ENCODE measurements around the gene SYT2. TPM values are rescaled to one million over a fixed set of nuclear protein-coding genes. Genes with fewer than 3 reads are reported as not detected.

SYT2 gene
- total RNA-seq, 1 experiment from 2014 or later, result not detected

- no TSS peak for BruUV-seq (replicated peaks)
- CTCF ChIA-PET, result no interaction called here
- Mint-ChIP-seq H3K27ac (ENCODE audit: unreplicated experiment) (no peak overlapping the region), H3K27me3 (ENCODE audit: unreplicated experiment) (peaks cover 70% of the 10 kb centered on the region), H3K4me3 (ENCODE audit: low read depth, unreplicated experiment) (no peak overlapping the region), H3K36me3 (ENCODE audit: insufficient read depth, unreplicated experiment) (no peaks in the 10 kb centered on the region), H3K9me3 (ENCODE audit: low read depth, unreplicated experiment) (no peaks in the 10 kb centered on the region), H3K4me1 (ENCODE audit: low read depth, unreplicated experiment) (peaks cover 18% of the 10 kb centered on the region)
- intact Hi-C loops (cut with micrococcal nuclease; ENCODE audit: unreplicated experiment), result no loop called here
- no peak for DNase-seq
- TF ChIP-seq, protein P1, sequence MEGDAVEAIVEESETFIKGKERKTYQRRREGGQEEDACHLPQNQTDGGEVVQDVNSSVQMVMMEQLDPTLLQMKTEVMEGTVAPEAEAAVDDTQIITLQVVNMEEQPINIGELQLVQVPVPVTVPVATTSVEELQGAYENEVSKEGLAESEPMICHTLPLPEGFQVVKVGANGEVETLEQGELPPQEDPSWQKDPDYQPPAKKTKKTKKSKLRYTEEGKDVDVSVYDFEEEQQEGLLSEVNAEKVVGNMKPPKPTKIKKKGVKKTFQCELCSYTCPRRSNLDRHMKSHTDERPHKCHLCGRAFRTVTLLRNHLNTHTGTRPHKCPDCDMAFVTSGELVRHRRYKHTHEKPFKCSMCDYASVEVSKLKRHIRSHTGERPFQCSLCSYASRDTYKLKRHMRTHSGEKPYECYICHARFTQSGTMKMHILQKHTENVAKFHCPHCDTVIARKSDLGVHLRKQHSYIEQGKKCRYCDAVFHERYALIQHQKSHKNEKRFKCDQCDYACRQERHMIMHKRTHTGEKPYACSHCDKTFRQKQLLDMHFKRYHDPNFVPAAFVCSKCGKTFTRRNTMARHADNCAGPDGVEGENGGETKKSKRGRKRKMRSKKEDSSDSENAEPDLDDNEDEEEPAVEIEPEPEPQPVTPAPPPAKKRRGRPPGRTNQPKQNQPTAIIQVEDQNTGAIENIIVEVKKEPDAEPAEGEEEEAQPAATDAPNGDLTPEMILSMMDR (IDR thresholded peaks at IDR 0.05; ENCODE audit: unreplicated experiment), result no peak
Observed at GRCh38 chr1:202665417-202665816, 44.8 kb downstream of the SYT2 start.

GRCh38 chr1:202664083-202664482 is 46.2 kb downstream of the SYT2 start:
- CTCF ChIA-PET, result no interaction called here
- H3K27me3 Mint-ChIP-seq (ENCODE audit: unreplicated experiment), result peaks cover 84% of the 10 kb centered on the region
- H3K27ac Mint-ChIP-seq (ENCODE audit: unreplicated experiment), result no peak overlapping the region
- BruUV-seq (replicated peaks), result no TSS peak
- no peak for DNase-seq
- H3K4me1 Mint-ChIP-seq (ENCODE audit: low read depth, unreplicated experiment), result peaks cover 18% of the 10 kb centered on the region
- no peaks in the 10 kb centered on the region for H3K9me3 Mint-ChIP-seq (ENCODE audit: low read depth, unreplicated experiment)
- TF ChIP-seq, protein P1 (IDR thresholded peaks at IDR 0.05; ENCODE audit: unreplicated experiment), result no peak
- no peak overlapping the region for H3K4me3 Mint-ChIP-seq (ENCODE audit: low read depth, unreplicated experiment)
- H3K36me3 Mint-ChIP-seq (ENCODE audit: insufficient read depth, unreplicated experiment), result no peaks in the 10 kb centered on the region
- intact Hi-C loops (cut with micrococcal nuclease; ENCODE audit: unreplicated experiment), result no loop called here

DNA sequence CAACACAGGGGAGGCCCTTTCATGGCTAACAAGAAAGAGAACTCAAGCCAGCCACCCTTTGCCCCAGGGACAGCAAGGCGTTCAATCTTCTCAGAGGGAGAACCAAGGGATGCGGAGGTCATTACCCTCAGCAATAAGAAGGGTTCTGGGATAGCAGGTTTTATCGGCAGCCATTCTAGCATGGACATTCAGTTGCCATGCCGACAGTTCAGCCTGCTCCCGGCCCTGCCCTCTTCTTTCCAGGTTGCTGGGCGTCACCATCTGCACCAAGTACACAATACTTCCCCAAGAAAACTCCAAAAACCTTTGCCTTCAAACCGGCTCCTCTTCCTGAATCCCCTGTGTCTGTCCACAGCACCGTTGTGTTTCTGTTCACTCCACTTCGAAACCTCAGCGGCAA is 47.1 kb downstream of the SYT2 start:
- no peaks in the 10 kb centered on the region for H3K9me3 Mint-ChIP-seq (ENCODE audit: low read depth, unreplicated experiment)
- TF ChIP-seq, protein P1 (IDR thresholded peaks at IDR 0.05; ENCODE audit: unreplicated experiment), result no peak
- peaks cover 93% of the 10 kb centered on the region for H3K27me3 Mint-ChIP-seq (ENCODE audit: unreplicated experiment)
- BruUV-seq (replicated peaks), result no TSS peak
- H3K27ac Mint-ChIP-seq (ENCODE audit: unreplicated experiment), result no peak overlapping the region
- CTCF ChIA-PET, result no interaction called here
- H3K36me3 Mint-ChIP-seq (ENCODE audit: insufficient read depth, unreplicated experiment), result no peaks in the 10 kb centered on the region
- H3K4me3 Mint-ChIP-seq (ENCODE audit: low read depth, unreplicated experiment), result no peak overlapping the region
- intact Hi-C loops (cut with micrococcal nuclease; ENCODE audit: unreplicated experiment), result no loop called here
- H3K4me1 Mint-ChIP-seq (ENCODE audit: low read depth, unreplicated experiment), result peaks cover 18% of the 10 kb centered on the region
- no peak for DNase-seq

DNA sequence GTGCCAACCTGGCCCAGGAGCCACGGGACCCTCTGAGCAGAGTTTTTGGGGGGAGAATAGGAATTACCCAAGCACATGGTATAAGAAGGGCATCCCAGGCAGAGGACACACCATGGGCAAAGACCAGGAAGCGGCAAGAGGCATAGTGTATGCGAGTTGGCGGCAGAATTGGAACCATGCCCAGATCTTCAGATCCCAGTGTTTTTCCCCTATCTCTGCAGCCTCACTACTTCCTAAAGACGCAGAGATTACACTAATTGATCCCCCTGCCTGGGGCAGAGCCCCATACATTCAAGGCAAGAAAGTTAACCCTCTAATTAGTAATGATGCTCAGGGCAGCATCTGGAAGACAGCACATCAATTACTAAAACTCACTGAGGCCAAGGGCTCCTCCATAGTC is 48.2 kb downstream of the SYT2 start:
- CTCF ChIA-PET, result interaction anchor here (1.2 kb wide), 1 partner anchor 31 kb away, joined by 3 read pairs; no protein-coding TSS in a partner anchor
- no peak for DNase-seq
- no TSS peak for BruUV-seq (replicated peaks)
- intact Hi-C loops (cut with micrococcal nuclease; ENCODE audit: unreplicated experiment), result no loop called here
- TF ChIP-seq, protein P1 (IDR thresholded peaks at IDR 0.05; ENCODE audit: unreplicated experiment), result no peak
- Mint-ChIP-seq H3K27ac (ENCODE audit: unreplicated experiment) (no peak overlapping the region), H3K4me1 (ENCODE audit: low read depth, unreplicated experiment) (peaks cover 18% of the 10 kb centered on the region), H3K4me3 (ENCODE audit: low read depth, unreplicated experiment) (no peak overlapping the region), H3K36me3 (ENCODE audit: insufficient read depth, unreplicated experiment) (no peaks in the 10 kb centered on the region), H3K27me3 (ENCODE audit: unreplicated experiment) (peaks cover 100% of the 10 kb centered on the region), H3K9me3 (ENCODE audit: low read depth, unreplicated experiment) (no peaks in the 10 kb centered on the region)

Data from Calu3 (cell line).